ENCODE results near the gene BSDC1.

BSDC1 gene

DNA sequence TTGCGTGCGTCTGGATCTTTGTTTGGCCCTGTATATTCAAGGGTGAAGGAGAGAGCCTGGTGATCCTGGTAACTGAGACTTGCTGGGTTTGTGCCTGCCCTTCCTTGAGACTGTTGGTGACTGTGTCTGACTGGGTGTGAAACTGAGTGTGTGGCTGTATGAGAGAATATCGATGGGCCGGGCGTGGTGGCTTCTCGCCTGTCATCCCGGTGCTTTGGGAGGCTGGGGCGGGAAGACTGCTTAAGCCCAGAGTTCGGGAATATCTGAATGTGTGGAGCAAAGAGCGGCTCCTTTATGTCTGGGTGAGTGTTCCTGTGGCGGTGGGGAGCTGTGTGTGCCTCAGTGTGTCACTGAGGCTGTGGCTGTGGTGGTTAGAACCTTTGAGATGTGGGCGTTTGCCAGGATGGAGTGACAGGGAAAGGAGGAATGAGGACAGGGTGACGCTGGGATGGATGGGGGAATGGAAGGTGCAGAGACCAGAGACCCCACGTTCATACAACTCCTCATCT lies 55.5 kb downstream of the BSDC1 start:
- H3K27me3 Mint-ChIP-seq, result no peaks in the 10 kb centered on the region
- no peak overlapping the region for H3K27ac Mint-ChIP-seq
- H3K9me3 Mint-ChIP-seq, result no peaks in the 10 kb centered on the region
- no peak overlapping the region for H3K4me3 Mint-ChIP-seq
- peaks cover 55% of the 10 kb centered on the region for H3K4me1 Mint-ChIP-seq (ENCODE audit: low read depth)
- peaks cover 7% of the 10 kb centered on the region for H3K36me3 Mint-ChIP-seq (ENCODE audit: low read depth)

DNA sequence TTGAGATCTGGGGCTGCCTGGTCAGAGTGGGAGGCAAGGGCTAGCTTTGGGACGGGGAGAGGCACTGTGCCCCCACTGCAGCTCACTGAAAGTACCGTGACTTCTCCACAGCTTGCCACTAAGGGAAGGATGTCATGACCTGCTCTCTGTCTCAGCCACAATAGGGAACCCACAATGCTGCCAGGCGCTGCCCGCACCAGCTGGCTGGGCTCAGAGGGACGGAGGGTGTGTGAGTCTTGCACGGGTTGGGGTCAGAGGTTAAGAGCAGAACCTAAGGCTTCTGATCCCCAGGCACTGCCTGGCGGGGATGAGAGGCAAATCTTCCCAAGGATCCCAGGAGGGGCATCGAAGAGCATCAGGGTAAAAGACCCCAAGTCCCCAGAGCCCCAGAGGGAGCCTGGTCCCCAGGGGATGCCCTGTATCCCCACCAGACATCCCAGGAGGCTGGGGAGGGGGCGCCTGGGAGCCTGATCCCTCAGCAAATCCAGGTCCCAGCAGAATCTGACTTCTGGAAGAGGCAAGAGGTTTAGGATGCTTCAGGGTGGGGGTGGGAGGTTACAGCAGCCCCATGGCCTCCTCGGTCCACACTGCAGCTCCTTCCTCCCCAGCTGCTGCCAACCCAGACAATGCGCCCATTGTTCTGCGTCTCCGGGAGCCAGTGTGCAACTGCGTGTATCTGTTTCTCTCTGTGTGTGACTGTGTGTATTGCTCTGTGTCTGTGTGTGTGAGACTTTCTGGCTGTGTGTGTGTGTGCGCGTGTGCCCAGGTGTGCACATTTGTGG lies 56.2 kb downstream of the BSDC1 start:
- H3K27me3 Mint-ChIP-seq, result no peaks in the 10 kb centered on the region
- H3K4me3 Mint-ChIP-seq, result peak overlapping the region; percentile 48

DNA sequence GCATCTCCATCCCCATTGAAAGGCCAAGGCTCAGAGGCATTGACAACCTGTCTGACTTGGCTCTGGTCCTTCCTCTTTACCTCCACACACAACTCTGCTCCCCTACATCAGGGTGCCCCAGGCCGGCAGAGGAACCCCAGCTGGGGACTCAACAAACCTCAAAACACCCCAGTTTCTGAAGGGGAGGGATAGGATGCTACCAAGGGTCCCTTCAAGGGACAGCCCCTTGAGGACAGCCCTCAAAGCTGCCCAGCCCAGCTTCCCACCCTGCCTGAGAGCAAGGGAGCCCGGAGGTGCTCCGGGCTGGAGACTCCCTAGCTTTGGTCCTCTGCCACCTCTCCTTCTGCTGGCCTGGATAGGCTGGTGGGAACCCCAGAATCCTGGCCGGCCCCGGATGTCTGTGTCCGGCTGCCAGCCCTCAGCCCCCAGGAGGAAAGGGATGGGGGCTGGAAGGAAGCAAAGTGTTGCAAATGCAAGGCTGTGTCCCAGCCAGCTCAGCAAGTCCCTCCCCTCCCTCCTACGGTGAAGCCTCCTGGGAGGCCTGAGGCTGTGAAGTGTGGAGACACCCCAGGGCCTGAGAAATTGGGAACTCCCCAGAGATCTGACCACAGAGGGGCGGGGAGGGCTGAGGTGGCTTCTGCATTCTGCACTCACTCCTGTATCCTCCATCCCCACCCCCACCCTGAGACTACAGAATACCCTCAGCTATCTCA lies 57.1 kb downstream of the BSDC1 start:
- H3K4me3 Mint-ChIP-seq, result peak overlapping the region; percentile 41
- no peaks in the 10 kb centered on the region for H3K27me3 Mint-ChIP-seq
- peaks cover 52% of the 10 kb centered on the region for H3K4me1 Mint-ChIP-seq (ENCODE audit: low read depth)
- H3K36me3 Mint-ChIP-seq (ENCODE audit: low read depth), result peaks cover 19% of the 10 kb centered on the region
- no peaks in the 10 kb centered on the region for H3K9me3 Mint-ChIP-seq
- H3K27ac Mint-ChIP-seq, result peak overlapping the region; percentile 47

More for the DNA sequence above, 56.2 kb downstream of the BSDC1 start:
- Mint-ChIP-seq H3K9me3 (no peaks in the 10 kb centered on the region), H3K4me1 (ENCODE audit: low read depth) (peaks cover 59% of the 10 kb centered on the region), H3K27ac (peak overlapping the region; percentile 47), H3K36me3 (ENCODE audit: low read depth) (peaks cover 11% of the 10 kb centered on the region)

DNA sequence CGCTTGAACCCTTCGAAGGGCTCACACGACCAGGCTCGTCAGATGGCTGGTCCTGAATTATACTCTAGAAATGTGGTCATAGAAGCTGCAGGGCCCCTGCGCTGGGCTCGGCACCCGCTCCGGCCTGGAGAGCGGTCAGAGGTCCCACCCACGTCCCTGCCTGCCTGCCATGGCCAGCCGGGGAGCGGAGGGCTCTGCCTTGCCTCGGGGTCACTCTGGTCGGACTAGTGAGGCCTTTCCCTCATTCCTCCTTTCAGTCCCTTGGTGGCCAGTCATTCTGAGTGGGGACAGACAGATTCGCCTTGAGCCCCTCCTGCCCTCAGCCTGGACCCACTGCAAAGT lies 57.7 kb downstream of the BSDC1 start:
- H3K9me3 Mint-ChIP-seq, result no peaks in the 10 kb centered on the region
- peak overlapping the region; percentile 41 for H3K4me3 Mint-ChIP-seq
- peaks cover 25% of the 10 kb centered on the region for H3K36me3 Mint-ChIP-seq (ENCODE audit: low read depth)
- no peaks in the 10 kb centered on the region for H3K27me3 Mint-ChIP-seq
- H3K4me1 Mint-ChIP-seq (ENCODE audit: low read depth), result peaks cover 52% of the 10 kb centered on the region
- no peak overlapping the region for H3K27ac Mint-ChIP-seq

DNA sequence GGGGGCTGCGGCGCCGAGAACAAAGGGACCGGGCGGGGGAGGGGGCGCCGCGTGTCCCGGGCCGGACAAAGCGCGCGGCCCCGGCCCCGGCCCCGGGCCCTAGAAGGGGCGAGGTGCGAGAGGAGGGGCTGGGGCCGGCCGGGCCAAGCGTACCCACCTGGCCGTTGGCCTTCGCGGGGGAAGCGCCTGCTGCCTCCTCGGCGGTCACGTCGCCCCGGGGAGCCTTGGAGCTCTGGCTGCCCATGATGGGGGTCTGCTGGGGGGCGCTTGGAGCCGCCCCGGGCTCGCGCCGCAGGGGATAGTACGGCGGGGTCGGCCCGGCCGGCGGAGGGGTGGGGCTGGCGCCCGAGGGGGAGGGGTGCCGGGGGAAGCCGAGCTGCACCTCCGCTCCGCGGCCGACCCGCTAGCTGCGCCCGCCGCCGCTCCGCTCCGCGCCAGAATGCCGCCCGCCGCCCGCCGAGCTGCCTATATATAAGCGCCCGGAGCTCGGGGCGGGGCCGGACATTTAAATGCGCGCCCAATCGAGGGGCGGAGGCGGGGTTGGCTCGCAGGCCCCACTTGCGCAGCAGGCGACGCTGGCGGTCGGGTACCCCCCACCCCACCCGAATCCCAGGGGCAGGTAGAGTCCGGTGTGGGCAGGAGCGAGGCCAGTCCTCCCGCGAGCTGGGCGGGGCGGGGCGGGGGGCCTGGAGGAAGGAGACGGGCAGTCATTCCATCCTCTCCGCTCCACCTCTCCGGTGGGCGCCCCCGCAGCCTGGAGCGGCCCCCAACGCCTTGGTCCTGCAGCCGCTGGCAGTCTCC lies 58.3 kb downstream of the BSDC1 start, which contains the start of gene MARCKSL1:
Gene MARCKSL1 (minus strand): TSS at position 444 of the 801 bp plus-strand sequence. CDS start 200 bp downstream, at position 244.
- Mint-ChIP-seq H3K9me3 (no peaks in the 10 kb centered on the region), H3K27ac (peak within 1 kb of the TSS; percentile 65), H3K4me1 (ENCODE audit: low read depth) (peaks cover 52% of the 10 kb centered on the region), H3K27me3 (no peaks in the 10 kb centered on the region), H3K4me3 (peak within 1 kb of the TSS; percentile 87), H3K36me3 (ENCODE audit: low read depth) (peaks cover 31% of the 10 kb centered on the region)

DNA sequence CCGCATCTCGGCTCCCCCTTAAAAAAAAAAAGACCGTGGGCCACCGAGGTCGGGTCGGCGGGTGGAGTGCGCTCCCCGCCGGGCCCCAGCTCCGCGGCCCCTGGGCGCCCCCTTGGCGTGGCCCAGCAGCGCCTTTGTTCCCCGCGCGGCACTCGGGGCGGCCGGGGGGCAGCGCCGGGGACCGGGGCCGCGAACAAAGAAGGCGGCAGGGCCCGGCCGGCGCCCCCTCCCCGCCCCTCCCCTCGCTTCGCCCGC lies 58.8 kb downstream of the BSDC1 start:
- Mint-ChIP-seq H3K36me3 (ENCODE audit: low read depth) (peaks cover 35% of the 10 kb centered on the region), H3K27ac (no peak overlapping the region), H3K4me3 (peak overlapping the region; percentile 87), H3K27me3 (no peaks in the 10 kb centered on the region), H3K9me3 (no peaks in the 10 kb centered on the region), H3K4me1 (ENCODE audit: low read depth) (peaks cover 52% of the 10 kb centered on the region)

DNA sequence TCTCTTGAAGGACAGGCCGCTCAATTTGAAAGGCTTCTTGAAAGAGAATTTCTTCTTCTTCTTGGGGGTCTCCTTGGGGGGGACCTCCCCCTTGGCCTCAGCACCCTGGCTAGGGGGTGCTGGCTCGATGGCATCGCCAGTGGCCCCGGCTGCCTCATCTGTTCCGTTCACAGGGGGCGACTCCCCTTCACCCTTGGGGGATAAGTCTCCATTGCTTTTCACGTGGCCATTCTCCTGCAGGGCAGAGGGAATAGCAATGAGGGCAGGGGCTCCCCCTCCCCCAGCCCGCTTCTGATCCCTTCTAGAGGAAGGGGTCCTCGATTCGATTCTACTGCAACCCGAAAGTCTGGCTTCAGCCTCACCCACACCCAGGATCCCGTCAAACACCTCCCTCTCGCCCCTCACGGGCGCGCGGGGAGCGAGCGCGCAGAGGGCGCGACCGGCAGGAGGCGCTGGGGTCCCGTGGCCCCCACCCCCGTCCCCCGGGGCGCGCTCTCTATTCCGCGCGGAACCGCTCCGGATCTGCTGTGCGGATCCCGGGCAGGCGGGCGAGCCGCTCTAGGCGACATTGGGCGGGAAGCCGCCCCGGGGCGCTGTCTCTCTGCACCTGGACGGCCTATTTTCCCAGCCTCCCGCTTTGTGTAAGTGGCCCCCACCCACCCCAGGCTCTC lies 59.2 kb downstream of the BSDC1 start:
- Mint-ChIP-seq H3K36me3 (ENCODE audit: low read depth) (peaks cover 37% of the 10 kb centered on the region), H3K27ac (peak overlapping the region; percentile 65), H3K9me3 (no peaks in the 10 kb centered on the region)

DNA sequence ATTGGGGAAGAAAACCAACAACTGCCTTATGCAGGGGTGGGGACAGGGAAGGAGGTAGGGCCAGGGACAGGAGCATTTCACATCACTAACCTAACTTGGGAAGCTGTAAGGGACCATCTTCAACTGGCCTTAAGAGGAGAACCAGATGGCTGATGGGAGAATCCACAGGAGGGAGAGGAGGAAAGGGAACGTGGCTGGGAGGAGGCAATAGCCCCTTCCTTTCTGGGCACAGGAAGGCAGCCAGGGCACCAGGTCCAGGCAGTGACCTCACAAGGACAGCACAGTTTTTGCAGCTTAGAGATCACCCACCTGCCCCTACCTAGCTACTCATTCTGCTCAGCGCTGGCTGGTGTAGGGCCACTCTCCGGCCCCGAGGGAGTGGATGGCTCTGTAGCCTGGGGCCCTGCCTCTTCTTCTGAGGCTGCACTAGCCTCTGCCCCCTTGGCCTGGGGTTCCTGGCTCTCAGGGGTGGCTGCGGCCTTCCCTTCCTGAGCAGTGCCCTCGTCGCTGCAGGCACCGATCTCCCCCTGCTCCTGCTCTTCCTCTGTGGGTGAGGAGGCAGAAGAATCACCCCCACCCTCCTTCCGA lies 59.9 kb downstream of the BSDC1 start:
- peak overlapping the region; percentile 87 for H3K4me3 Mint-ChIP-seq
- H3K27ac Mint-ChIP-seq, result no peak overlapping the region
- H3K36me3 Mint-ChIP-seq (ENCODE audit: low read depth), result peaks cover 43% of the 10 kb centered on the region
- no peaks in the 10 kb centered on the region for H3K27me3 Mint-ChIP-seq
- H3K9me3 Mint-ChIP-seq, result no peaks in the 10 kb centered on the region
- peaks cover 47% of the 10 kb centered on the region for H3K4me1 Mint-ChIP-seq (ENCODE audit: low read depth)

More for the DNA sequence above, 59.2 kb downstream of the BSDC1 start:
- Mint-ChIP-seq H3K4me3 (peak overlapping the region; percentile 87), H3K27me3 (no peaks in the 10 kb centered on the region), H3K4me1 (ENCODE audit: low read depth) (peaks cover 50% of the 10 kb centered on the region)

DNA sequence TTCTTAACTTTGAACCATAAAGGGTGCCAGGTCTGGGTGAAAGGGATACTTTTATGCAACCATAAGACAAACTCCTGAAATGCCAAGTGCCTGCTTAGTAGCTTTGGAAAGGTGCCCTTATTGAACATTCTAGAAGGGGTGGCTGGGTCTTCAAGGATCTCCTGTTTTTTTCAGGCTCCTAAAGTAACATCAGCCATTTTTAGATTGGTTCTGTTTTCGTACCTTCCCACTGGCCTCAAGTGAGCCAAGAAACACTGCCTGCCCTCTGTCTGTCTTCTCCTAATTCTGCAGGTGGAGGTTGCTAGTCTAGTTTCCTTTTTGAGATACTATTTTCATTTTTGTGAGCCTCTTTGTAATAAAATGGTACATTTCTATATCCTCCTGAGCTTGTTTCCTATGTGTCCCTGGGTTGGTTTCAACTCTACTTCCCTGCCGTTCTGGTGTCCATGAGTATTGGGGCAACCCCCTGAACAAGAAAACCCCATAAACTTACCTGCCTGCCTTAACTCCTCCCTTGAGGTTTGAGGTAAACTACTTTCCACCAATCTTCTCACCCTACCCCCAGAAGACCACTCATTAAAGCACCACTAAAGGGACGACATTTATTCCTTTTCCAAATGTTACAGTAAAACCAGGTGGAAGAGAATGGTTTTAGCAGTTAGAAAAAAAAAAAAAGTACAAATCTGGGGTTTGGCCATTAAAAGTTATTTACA lies 60.8 kb downstream of the BSDC1 start:
- Mint-ChIP-seq H3K4me3 (no peak overlapping the region), H3K9me3 (no peaks in the 10 kb centered on the region), H3K27me3 (no peaks in the 10 kb centered on the region), H3K36me3 (ENCODE audit: low read depth) (peaks cover 51% of the 10 kb centered on the region), H3K4me1 (ENCODE audit: low read depth) (peaks cover 37% of the 10 kb centered on the region), H3K27ac (no peak overlapping the region)

DNA sequence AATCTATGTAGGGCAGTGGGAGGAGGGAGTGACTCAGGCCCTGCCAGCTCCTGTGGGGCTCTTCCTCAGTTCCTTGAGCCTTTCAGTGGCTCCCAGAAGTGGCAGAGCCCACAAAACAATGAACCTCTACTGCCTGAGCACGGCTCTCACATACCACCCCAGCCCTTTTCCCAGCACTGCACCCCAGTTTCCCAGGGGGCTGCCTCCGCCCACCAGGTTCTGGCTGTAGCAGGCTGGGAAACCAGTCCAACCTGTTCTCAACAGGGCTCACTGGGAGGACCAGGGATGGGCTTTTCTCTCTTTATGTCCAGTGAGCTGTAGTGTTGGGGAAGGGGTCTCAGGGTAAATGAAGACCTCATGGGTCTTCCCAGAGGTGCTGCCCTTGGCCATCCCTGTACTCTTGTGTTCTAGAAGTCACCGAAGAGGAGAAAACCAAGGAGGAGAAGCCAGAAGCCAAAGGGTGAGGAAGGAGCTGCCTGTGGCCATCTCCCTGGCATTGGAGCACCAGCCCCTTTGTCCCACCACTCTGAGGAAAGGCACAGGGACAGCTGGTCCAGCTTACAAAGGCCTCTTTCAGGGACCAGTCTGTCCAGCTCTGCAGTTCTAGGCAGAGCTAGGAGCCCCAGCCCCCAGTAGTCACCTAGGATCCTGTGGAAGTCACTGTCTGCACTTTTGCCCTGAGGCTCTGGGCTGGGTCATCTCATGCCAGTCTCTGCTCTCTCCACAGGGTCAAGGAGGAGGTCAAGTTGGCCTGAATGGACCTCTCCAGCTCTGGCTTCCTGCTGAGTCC lies 61.8 kb downstream of the BSDC1 start:
- H3K27me3 Mint-ChIP-seq, result no peaks in the 10 kb centered on the region
- no peaks in the 10 kb centered on the region for H3K9me3 Mint-ChIP-seq
- H3K4me1 Mint-ChIP-seq (ENCODE audit: low read depth), result peaks cover 28% of the 10 kb centered on the region
- H3K4me3 Mint-ChIP-seq, result no peak overlapping the region
- peaks cover 58% of the 10 kb centered on the region for H3K36me3 Mint-ChIP-seq (ENCODE audit: low read depth)
- no peak overlapping the region for H3K27ac Mint-ChIP-seq

DNA sequence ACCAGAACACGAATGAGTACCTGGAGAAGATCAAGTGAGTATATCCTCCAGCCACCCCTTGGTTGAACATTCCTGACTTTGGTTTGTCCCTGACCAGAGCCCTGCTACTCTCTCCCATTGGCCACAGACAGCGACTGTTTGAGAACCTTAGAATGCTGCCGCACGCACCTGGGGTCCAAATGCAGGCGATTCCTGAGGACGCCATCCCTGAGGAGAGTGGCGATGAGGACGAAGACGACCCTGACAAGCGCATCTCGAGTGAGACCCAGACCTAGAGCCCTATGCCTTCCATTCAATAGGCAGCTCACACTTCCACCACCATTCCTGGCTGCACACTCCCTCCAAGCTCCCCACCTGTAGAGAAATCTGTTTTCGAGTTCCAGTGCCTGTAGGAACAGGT lies 62.7 kb downstream of the BSDC1 start:
- no peak overlapping the region for H3K27ac Mint-ChIP-seq
- no peak overlapping the region for H3K4me3 Mint-ChIP-seq
- peaks cover 63% of the 10 kb centered on the region for H3K36me3 Mint-ChIP-seq (ENCODE audit: low read depth)
- no peaks in the 10 kb centered on the region for H3K9me3 Mint-ChIP-seq
- H3K27me3 Mint-ChIP-seq, result no peaks in the 10 kb centered on the region
- H3K4me1 Mint-ChIP-seq (ENCODE audit: low read depth), result peaks cover 19% of the 10 kb centered on the region

DNA sequence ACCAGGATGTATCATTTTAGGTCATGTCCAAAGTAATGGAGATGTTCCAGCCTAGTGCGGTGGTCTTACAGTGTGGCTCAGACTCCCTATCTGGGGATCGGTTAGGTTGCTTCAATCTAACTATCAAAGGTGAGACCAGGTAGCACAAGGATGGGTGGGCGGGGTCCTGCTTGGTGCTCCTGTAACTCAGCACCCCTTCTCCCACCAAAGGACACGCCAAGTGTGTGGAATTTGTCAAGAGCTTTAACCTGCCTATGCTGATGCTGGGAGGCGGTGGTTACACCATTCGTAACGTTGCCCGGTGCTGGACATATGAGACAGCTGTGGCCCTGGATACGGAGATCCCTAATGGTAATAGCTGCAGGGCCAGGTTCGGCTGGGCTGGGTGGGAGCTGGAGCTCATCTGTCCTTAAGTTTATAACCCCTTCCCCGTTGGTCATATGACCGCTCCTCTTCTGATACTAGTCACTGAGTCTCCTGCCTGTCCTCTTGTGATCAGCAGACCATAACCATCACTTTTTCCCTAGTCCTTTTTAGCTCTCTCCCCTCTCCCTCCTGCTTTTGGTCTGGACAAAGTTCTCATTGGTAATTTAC lies 63.6 kb downstream of the BSDC1 start:
- Mint-ChIP-seq H3K4me1 (ENCODE audit: low read depth) (peaks cover 19% of the 10 kb centered on the region), H3K9me3 (no peaks in the 10 kb centered on the region), H3K4me3 (no peak overlapping the region), H3K27me3 (no peaks in the 10 kb centered on the region), H3K27ac (no peak overlapping the region), H3K36me3 (ENCODE audit: low read depth) (peaks cover 65% of the 10 kb centered on the region)

DNA sequence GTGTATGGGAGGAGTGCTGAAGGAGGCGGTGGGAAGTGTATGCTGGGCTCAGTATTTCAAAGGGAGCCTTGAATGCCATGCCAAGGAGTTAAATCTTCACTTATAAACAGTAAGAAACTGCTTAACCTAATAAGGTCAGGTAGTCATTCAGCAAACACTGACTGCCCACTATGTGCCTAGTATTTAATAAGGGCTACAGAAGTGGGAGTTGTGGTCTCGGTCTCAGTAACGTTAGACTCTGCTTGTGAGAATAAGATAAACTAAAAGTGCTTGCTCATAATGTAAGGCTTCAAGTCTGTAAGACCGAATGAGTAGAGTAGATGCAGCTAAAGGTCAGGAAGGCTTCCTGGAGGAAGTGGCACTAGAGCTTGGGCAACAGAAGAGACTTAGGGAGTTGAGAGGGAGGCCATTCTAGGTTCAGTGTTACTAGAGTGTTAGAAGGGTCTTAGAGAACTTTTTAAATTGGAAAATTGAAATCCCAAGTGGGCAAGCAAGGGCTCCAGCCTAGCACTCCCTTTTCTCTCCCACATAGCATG lies 64.2 kb downstream of the BSDC1 start:
- peaks cover 18% of the 10 kb centered on the region for H3K4me1 Mint-ChIP-seq (ENCODE audit: low read depth)
- H3K27ac Mint-ChIP-seq, result peak overlapping the region; percentile 34
- H3K27me3 Mint-ChIP-seq, result no peaks in the 10 kb centered on the region
- peaks cover 71% of the 10 kb centered on the region for H3K36me3 Mint-ChIP-seq (ENCODE audit: low read depth)
- H3K9me3 Mint-ChIP-seq, result no peaks in the 10 kb centered on the region
- H3K4me3 Mint-ChIP-seq, result no peak overlapping the region

Data from stimulated activated naive CD8-positive, alpha-beta T cell treated with anti-CD3 and anti-CD28 coated beads, Interleukin-15, Interleukin-2, amounts not matched to agents 100 ng/mL and 50 ng/mL, for 24 hours (primary cell).